Stimulated activated CD4-positive, alpha-beta T cell treated with anti-CD3 and anti-CD28 coated beads, Interleukin-12 subunit alpha, Interleukin-12 subunit beta, amount 100 ng/mL, for 48 hours (primary cell): Measurements from ENCODE around the gene SLC12A9.
"Not testable (repeated sequence)": the region's sequence is repeated elsewhere in the genome, so short reads cannot be mapped to it uniquely, and the experiment has no call there.

Source experiments
- DNase-seq, 3 donors: peaks; one replicate each; pipeline ENCODE4 v3.0.0-alpha.2; 2020; ENCODE audit warnings: low read depth in 2 of 3, low spot score in 1 of 3

Gene SLC12A9

GRCh38 chr7:100825215-100825671, 27.3 kb upstream of the SLC12A9 start:
- DNase-seq = no peak

GRCh38 chr7:100825751-100826513, 26.6 kb upstream of the SLC12A9 start:
- DNase-seq = no peak

GRCh38 chr7:100826514-100827329, 25.8 kb upstream of the SLC12A9 start:
- DNase-seq = no peak

- no peak for DNase-seq
Observed at GRCh38 chr7:100827330-100828226, 24.9 kb upstream of the SLC12A9 start, which contains the start of gene EPHB4. TSS of gene EPHB4 (minus strand) at chr7:100827523. CDS start at chr7:100827030, 493 bp downstream.

GRCh38 chr7:100829150-100829716, 23.3 kb upstream of the SLC12A9 start:
- no peak for DNase-seq

- DNase-seq = no peak
Observed at GRCh38 chr7:100830396-100830795, 22.1 kb upstream of the SLC12A9 start.

GRCh38 chr7:100832281-100832633, 20.3 kb upstream of the SLC12A9 start:
- DNase-seq = no peak

- no peak for DNase-seq
Observed at GRCh38 chr7:100835903-100836811, 16.4 kb upstream of the SLC12A9 start.

- DNase-seq = no peak
Observed at GRCh38 chr7:100836812-100837098, 15.8 kb upstream of the SLC12A9 start.

GRCh38 chr7:100837099-100837836, 15.2 kb upstream of the SLC12A9 start:
- DNase-seq = peak; percentile 68 to 77 (median 71)

- no peak for DNase-seq
Observed at GRCh38 chr7:100839361-100839760, 13.2 kb upstream of the SLC12A9 start.

GRCh38 chr7:100840470-100841100, 11.9 kb upstream of the SLC12A9 start:
- DNase-seq = no peak

- DNase-seq = no peak
Observed at GRCh38 chr7:100847360-100847759, 5.2 kb upstream of the SLC12A9 start.

- no peak for DNase-seq
Observed at GRCh38 chr7:100854146-100854895, 1.8 kb downstream of the SLC12A9 start.

GRCh38 chr7:100854899-100855298, 2.4 kb downstream of the SLC12A9 start:
- DNase-seq = not testable (repeated sequence)

GRCh38 chr7:100855515-100855914, 3.0 kb downstream of the SLC12A9 start:
- no peak for DNase-seq

GRCh38 chr7:100856871-100857282, 4.4 kb downstream of the SLC12A9 start:
- no peak for DNase-seq

GRCh38 chr7:100859856-100860255, 7.3 kb downstream of the SLC12A9 start:
- no peak for DNase-seq
